ENCODE measurements around the gene ATP1B3.
"Not testable (repeated sequence)": the region's sequence is repeated elsewhere in the genome, so short reads cannot be mapped to it uniquely, and the experiment has no call there.

Gene ATP1B3

GRCh38 chr3:141876381-141876890 is at the start of gene ATP1B3:
Gene ATP1B3, plus strand, starts transcription at chr3:141876643. Its CDS starts 159 bp downstream, at chr3:141876802.
- peak in 13 of 14 donors; percentile 40 to 85 (median 77) for DNase-seq

GRCh38 chr3:141828487-141828886 is 48.0 kb upstream of the ATP1B3 start:
- no peak for DNase-seq

- DNase-seq: no peak
Observed at GRCh38 chr3:141828890-141829289, 47.6 kb upstream of the ATP1B3 start.

- no peak for DNase-seq
Observed at GRCh38 chr3:141830508-141830907, 45.9 kb upstream of the ATP1B3 start.

GRCh38 chr3:141834292-141834691 is 42.2 kb upstream of the ATP1B3 start:
- DNase-seq: no peak

- no peak for DNase-seq
Observed at GRCh38 chr3:141835557-141836229, 40.8 kb upstream of the ATP1B3 start.

GRCh38 chr3:141839389-141839788 is 37.1 kb upstream of the ATP1B3 start:
- no peak for DNase-seq

- DNase-seq: no peak
Observed at GRCh38 chr3:141840737-141841544, 35.5 kb upstream of the ATP1B3 start.

GRCh38 chr3:141844108-141844507 is 32.3 kb upstream of the ATP1B3 start:
- DNase-seq: no peak

GRCh38 chr3:141844812-141845211 is 31.6 kb upstream of the ATP1B3 start:
- DNase-seq: no peak

- DNase-seq: no peak
Observed at GRCh38 chr3:141845407-141846049, 30.9 kb upstream of the ATP1B3 start.

GRCh38 chr3:141846050-141846433 is 30.4 kb upstream of the ATP1B3 start:
- DNase-seq: no peak

GRCh38 chr3:141848159-141848748 is 28.2 kb upstream of the ATP1B3 start:
- DNase-seq: not testable (repeated sequence)

GRCh38 chr3:141849056-141849815 is 27.2 kb upstream of the ATP1B3 start:
- no peak for DNase-seq

- no peak for DNase-seq
Observed at GRCh38 chr3:141851411-141851810, 25.0 kb upstream of the ATP1B3 start.

GRCh38 chr3:141853081-141853601 is 23.3 kb upstream of the ATP1B3 start:
- DNase-seq: no peak

GRCh38 chr3:141853629-141854168 is 22.7 kb upstream of the ATP1B3 start:
- DNase-seq: no peak

- no peak for DNase-seq
Observed at GRCh38 chr3:141854599-141854998, 21.8 kb upstream of the ATP1B3 start.

- no peak for DNase-seq
Observed at GRCh38 chr3:141858312-141858711, 18.1 kb upstream of the ATP1B3 start.

- DNase-seq: no peak
Observed at GRCh38 chr3:141859651-141860050, 16.8 kb upstream of the ATP1B3 start.

- no peak for DNase-seq
Observed at GRCh38 chr3:141860086-141860669, 16.3 kb upstream of the ATP1B3 start.

Data from C1 segment of cervical spinal cord (tissue), 14 donors.